ENCODE measurements around the gene PHACTR1. TPM values are rescaled to one million over a fixed set of nuclear protein-coding genes. Genes with fewer than 3 reads are reported as not detected.
A peak's percentile ranks its signal among the peaks of the same experiment; 100 is the strongest.

PHACTR1 gene
- total and polyA plus RNA-seq, 8 donors: 1.4 to 12.4 (median 9.3) TPM

DNA sequence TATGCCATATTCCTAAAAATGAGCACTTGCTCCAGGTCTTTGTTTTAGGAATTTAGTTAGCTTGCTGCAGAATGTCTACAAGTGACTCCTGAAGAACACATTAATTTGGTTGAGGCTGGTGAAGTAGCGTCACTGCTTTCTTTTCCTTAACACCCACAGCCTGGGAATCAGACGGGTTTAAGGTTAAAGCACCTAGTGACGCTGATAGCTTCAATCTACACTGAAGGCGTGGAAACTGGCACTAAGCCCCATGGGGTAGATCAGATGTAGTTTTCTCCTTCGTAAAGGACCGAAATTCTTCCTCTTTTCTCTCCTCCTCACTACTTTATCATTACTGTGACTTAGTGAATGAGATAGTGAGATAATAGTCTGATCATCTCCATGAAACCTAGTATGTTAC lies 521.5 kb downstream of the PHACTR1 start:
- TF ChIP-seq CTCF (IDR thresholded peaks at IDR 0.05): no peak
- ATAC-seq: no peak
- intact Hi-C loops (cut with DNase I): no loop called here
- Histone ChIP-seq H3K4me1 (no peaks in the 10 kb centered on the region), H3K36me3 (no peaks in the 10 kb centered on the region), H3K27me3 (no peaks in the 10 kb centered on the region), H3K27ac (no peak overlapping the region), H3K4me3 (no peak overlapping the region), H3K9me3 (no peaks in the 10 kb centered on the region)
- WGBS, 2 donors: 93 to 99% methylated on average over 6 of the region's 6 CpGs
- DNase-seq: no peak
- FAIRE-seq: no peak

GRCh38 chr6:13238640-13239216 lies 522.2 kb downstream of the PHACTR1 start:
- 98 to 99% methylated on average over 7 of the region's 7 CpGs for WGBS, 2 donors
- TF ChIP-seq CTCF (IDR thresholded peaks at IDR 0.05): no peak
- Histone ChIP-seq H3K4me3 (no peak overlapping the region), H3K27me3 (no peaks in the 10 kb centered on the region), H3K36me3 (no peaks in the 10 kb centered on the region), H3K27ac (no peak overlapping the region), H3K9me3 (no peaks in the 10 kb centered on the region), H3K4me1 (no peaks in the 10 kb centered on the region)
- DNase-seq (no peak), ATAC-seq (no peak), FAIRE-seq (no peak)
- intact Hi-C loops (cut with DNase I): no loop called here

DNA sequence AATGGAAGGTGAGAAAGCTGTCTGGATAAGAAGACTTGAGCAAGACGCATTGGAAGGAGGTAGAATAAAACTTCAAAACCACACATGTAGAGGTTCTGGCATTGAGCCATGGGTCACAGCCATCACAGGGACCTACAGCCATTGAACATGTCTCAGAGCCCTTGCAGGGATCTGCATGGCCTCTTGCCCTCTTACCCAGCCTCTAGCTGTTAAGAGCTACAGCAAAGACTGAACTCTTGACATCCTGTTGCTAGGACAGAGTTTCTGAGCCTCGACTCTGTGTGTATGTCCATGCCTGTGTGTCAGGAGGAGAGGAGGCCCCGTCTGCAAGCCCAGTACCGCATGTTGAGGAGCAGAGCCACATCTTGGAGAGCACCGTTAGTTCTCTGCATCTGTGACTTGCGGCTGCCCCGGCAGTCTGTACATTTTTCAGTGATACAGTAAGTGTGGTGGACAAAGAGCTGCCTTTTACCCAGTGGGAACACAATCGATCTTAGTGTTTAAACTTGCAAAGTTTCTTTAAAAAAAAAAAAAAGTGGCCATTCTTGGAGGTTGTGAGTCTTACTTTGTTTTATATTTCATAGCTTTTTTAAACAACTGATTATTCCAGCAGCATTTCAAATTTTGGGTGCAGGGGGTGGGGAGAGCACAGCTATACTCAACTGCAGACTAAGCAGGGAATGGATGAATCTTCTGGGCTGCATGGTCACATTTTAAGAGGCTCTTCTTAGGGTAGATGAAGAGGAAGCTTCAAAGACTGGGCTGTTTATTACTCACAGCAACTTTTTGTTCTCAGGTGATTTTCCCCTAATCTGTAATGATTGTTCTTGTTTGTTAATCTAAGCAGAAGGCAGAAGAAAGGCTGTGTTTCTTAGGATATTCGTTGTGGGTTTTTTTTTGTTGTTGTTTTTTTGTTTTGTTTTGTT lies 523.2 kb downstream of the PHACTR1 start:
- H3K27me3 ChIP-seq: no peaks in the 10 kb centered on the region
- FAIRE-seq: no peak

DNA sequence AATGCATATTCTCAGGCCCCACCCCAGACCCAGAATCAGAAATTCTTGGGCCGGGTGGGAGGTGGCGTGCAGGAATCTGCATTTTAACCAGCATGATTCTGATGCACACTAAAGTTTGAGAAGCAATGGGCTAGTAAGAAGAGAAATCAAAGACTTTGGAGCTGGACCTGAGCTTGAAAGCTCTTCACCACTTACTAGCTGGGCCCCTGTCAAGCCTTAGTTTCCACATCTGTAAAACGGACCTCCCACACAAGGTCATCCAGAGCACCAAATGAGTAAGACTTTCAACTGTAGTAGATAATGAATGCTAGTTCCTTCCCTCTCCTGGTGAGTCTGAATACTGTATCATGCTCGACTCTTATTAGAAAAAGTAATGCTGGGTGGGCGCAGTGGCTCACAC lies 524.8 kb downstream of the PHACTR1 start:
- no peak for TF ChIP-seq CTCF (IDR thresholded peaks at IDR 0.05)
- Histone ChIP-seq H3K36me3 (no peaks in the 10 kb centered on the region), H3K4me3 (no peak overlapping the region), H3K27ac (no peak overlapping the region), H3K27me3 (no peaks in the 10 kb centered on the region), H3K4me1 (no peaks in the 10 kb centered on the region), H3K9me3 (no peaks in the 10 kb centered on the region)
- FAIRE-seq (no peak), DNase-seq (no peak), ATAC-seq (no peak)
- WGBS, 2 donors: 92 to 93% methylated on average over 5 of the region's 5 CpGs
- intact Hi-C loops (cut with DNase I): no loop called here

More for the DNA sequence above, 523.2 kb downstream of the PHACTR1 start:
- TF ChIP-seq CTCF (IDR thresholded peaks at IDR 0.05): no peak
- Histone ChIP-seq H3K36me3 (no peaks in the 10 kb centered on the region), H3K9me3 (no peaks in the 10 kb centered on the region), H3K27ac (no peak overlapping the region), H3K4me3 (no peak overlapping the region), H3K4me1 (no peaks in the 10 kb centered on the region)
- intact Hi-C loops (cut with DNase I): no loop called here
- 70 to 71% methylated on average over 9 of the region's 9 CpGs for WGBS, 2 donors
- no peak for ATAC-seq
- no peak for DNase-seq

- H3K27ac ChIP-seq: no peak overlapping the region
- no peaks in the 10 kb centered on the region for H3K27me3 ChIP-seq
- no peaks in the 10 kb centered on the region for H3K9me3 ChIP-seq
- 96% methylated on average over 3 of the region's 3 CpGs for WGBS, 2 donors
- intact Hi-C loops (cut with DNase I): no loop called here
- no peak for TF ChIP-seq CTCF (IDR thresholded peaks at IDR 0.05)
- H3K4me3 ChIP-seq: no peak overlapping the region
- no peaks in the 10 kb centered on the region for H3K36me3 ChIP-seq
- FAIRE-seq (no peak), DNase-seq (no peak), ATAC-seq (peak in 2 of 4 donors; percentile 22 to 35)
- no peaks in the 10 kb centered on the region for H3K4me1 ChIP-seq
Observed at GRCh38 chr6:13242178-13242577, 525.6 kb downstream of the PHACTR1 start.

Data from pancreas (tissue), 10 donors.